ENCODE data around the gene ZCCHC7. TPM values are rescaled to one million over a fixed set of nuclear protein-coding genes. Genes with fewer than 3 reads are reported as not detected.
A peak's percentile ranks its signal among the peaks of the same experiment; 100 is the strongest.

ZCCHC7 gene
- total and polyA plus RNA-seq, 9 of the 15 experiments (the other 6 are each of a cell fraction or from before 2014, with no cell fraction given): 34.1 to 68.9 (median 48.8) TPM

DNA sequence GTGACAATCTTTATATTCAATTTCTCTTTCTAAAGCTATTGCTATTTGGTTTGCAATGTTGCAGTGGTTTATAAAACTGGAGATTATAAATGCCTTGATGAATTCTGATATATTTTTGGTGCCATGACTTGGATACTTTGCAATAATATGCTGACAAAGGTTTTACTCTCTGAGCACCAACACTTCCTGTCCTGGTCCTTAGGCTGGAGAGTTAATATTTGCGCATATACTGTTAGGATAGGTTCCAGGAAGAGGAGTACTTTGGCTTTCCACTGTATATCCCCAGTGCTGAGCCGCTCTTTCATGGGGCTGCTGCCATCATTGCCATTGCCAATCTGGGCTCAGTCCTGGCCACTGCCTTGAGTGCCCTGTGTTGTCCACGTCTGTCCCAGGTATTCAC lies 139.6 kb downstream of the ZCCHC7 start:
- Histone ChIP-seq H3K4me3 (no peak overlapping the region), H3K27ac (ENCODE audit: extremely low read depth, low read depth, low read length) (no peak overlapping the region), H4K20me1 (replicated peaks; ENCODE audit: control insufficient read depth, insufficient read depth, low read length) (no peaks in the 10 kb centered on the region; the same call in 1 of the 2 replicates), H3K4me2 (ENCODE audit: insufficient read depth, low read length) (no peak overlapping the region), H3K36me3 (ENCODE audit: control insufficient read depth, insufficient read depth, low read length) (peaks cover 22% of the 10 kb centered on the region; the same call in 1 of the 3 replicates), H3K9ac (ENCODE audit: insufficient read depth in 1 of 2, low read depth in 2 of 2, low read length in 2 of 2) (peak overlapping the region in 1 of 2 experiments; percentile 38; a peak in 1 of 4 replicates), H2AFZ (ENCODE audit: low read depth, low read length) (no peak overlapping the region), H3K9me1 (ENCODE audit: control insufficient read depth, insufficient read depth, low read length) (no peaks in the 10 kb centered on the region), H3K9me3 (replicated peaks; ENCODE audit: control insufficient read depth, insufficient read depth, low read depth, low read length) (no peaks in the 10 kb centered on the region), H3K27me3 (ENCODE audit: control insufficient read depth in 2 of 2, insufficient read depth in 2 of 2, low read length in 2 of 2) (no peaks in the 10 kb centered on the region), H3K4me1 (replicated peaks in 1 of 2; ENCODE audit: control insufficient read depth in 2 of 2, insufficient read depth in 2 of 2, low read length in 2 of 2) (peaks cover 3 to 9% of the 10 kb centered on the region in 2 experiments; a peak in 3 of 5 replicates), H3K79me2 (ENCODE audit: control insufficient read depth, insufficient read depth, low read length) (peaks cover 63% of the 10 kb centered on the region)
- ATAC-seq (peak; percentile 33), DNase-seq (ENCODE audit: extremely low read depth in 1 of 4, low spot score in 3 of 4) (no peak), FAIRE-seq (no peak)
- POLR2A ChIA-PET: no interaction called here
- CTCF ChIA-PET (ENCODE audit: low intra/inter-chr PET ratio): no interaction called here
- WGBS (ENCODE audit: insufficient coverage, low coverage, missing lambda C conversion rate): 92% methylated on average over 3 of the region's 3 CpGs
- in situ Hi-C loops (cut with MboI) (no loop called here), intact Hi-C loops (cut with micrococcal nuclease) (loop anchor here (5.0 kb wide), 1 partner anchor 263 kb away; no protein-coding TSS in a partner anchor)
- BruUV-seq (replicated peaks): no TSS peak
- TF ChIP-seq ZNF695 (CRISPR knock-in tag; IDR thresholded peaks at IDR 0.05): no peak
- TF ChIP-seq PHF21A (IDR thresholded peaks at IDR 0.05; ENCODE audit: borderline replicate concordance, low read depth): no peak
- no peak for TF ChIP-seq MECOM (CRISPR knock-in tag; IDR thresholded peaks at IDR 0.05)
- no peak for TF ChIP-seq MBD1 (CRISPR knock-in tag; IDR thresholded peaks at IDR 0.05)
- no peak for TF ChIP-seq NR1H2 (CRISPR knock-in tag; IDR thresholded peaks at IDR 0.05)
- TF ChIP-seq KAT8 (IDR thresholded peaks at IDR 0.05; ENCODE audit: low read depth): no peak
- no peak for TF ChIP-seq MAZ (CRISPR knock-in tag; conservative IDR thresholded peaks at IDR 0.05 in 1 of 2, IDR thresholded peaks at IDR 0.05 in 1 of 2)
- no peak for TF ChIP-seq TFE3 (CRISPR knock-in tag; IDR thresholded peaks at IDR 0.05)
- TF ChIP-seq E2F5 (CRISPR knock-in tag; IDR thresholded peaks at IDR 0.05): no peak
- TF ChIP-seq, protein P1, sequence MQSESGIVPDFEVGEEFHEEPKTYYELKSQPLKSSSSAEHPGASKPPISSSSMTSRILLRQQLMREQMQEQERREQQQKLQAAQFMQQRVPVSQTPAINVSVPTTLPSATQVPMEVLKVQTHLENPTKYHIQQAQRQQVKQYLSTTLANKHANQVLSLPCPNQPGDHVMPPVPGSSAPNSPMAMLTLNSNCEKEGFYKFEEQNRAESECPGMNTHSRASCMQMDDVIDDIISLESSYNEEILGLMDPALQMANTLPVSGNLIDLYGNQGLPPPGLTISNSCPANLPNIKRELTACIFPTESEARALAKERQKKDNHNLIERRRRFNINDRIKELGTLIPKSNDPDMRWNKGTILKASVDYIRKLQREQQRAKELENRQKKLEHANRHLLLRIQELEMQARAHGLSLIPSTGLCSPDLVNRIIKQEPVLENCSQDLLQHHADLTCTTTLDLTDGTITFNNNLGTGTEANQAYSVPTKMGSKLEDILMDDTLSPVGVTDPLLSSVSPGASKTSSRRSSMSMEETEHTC (IDR thresholded peaks at IDR 0.05): no peak
- TF ChIP-seq ZNF586 (CRISPR knock-in tag; conservative IDR thresholded peaks at IDR 0.05): no peak
- TF ChIP-seq HNRNPL (IDR thresholded peaks at IDR 0.05; ENCODE audit: low read depth, low read length): no peak
- TF ChIP-seq ZNF274 (IDR thresholded peaks at IDR 0.05; ENCODE audit: borderline replicate concordance, low read depth, low read length): no peak
- no peak for TF ChIP-seq ZNF436 (CRISPR knock-in tag; IDR thresholded peaks at IDR 0.05)
- TF ChIP-seq PHF8 (IDR thresholded peaks at IDR 0.05; ENCODE audit: borderline replicate concordance, low read length): no peak
- TF ChIP-seq RUNX1 (IDR thresholded peaks at IDR 0.05; ENCODE audit: low read depth): no peak
- peak; percentile 91 for TF ChIP-seq ZNF316 (IDR thresholded peaks at IDR 0.05)
